ENCODE data around the gene UBAP1.
"Not testable (repeated sequence)": the region's sequence is repeated elsewhere in the genome, so short reads cannot be mapped to it uniquely, and the experiment has no call there.

The UBAP1 gene

GRCh38 chr9:34240006-34240405 is 61.2 kb downstream of the UBAP1 start:
- TF ChIP-seq MAX (IDR thresholded peaks at IDR 0.05; ENCODE audit: low read depth, low read length) (no peak), MYC (IDR thresholded peaks at IDR 0.05; ENCODE audit: low read depth, low read length) (no peak), CTCF (IDR thresholded peaks at IDR 0.05; ENCODE audit: low read depth, low read length) (no peak), POLR2A (IDR thresholded peaks at IDR 0.05; ENCODE audit: extremely low read depth, insufficient read length) (no peak)
- H3K4me3 ChIP-seq (ENCODE audit: low read depth, low read length): no peak overlapping the region
- DNase-seq (ENCODE audit: low read depth): no peak

- H3K4me3 ChIP-seq (ENCODE audit: low read depth, low read length): no peak overlapping the region
- DNase-seq (ENCODE audit: low read depth): no peak
- TF ChIP-seq MAX (IDR thresholded peaks at IDR 0.05; ENCODE audit: low read depth, low read length): no peak
Observed at GRCh38 chr9:34242830-34243229, 64.0 kb downstream of the UBAP1 start.

GRCh38 chr9:34245212-34245611 is 66.4 kb downstream of the UBAP1 start:
- not testable (repeated sequence) for DNase-seq (ENCODE audit: low read depth); H3K4me3 ChIP-seq (ENCODE audit: low read depth, low read length)

GRCh38 chr9:34246453-34246852 is 67.6 kb downstream of the UBAP1 start:
- no peak for TF ChIP-seq POLR2A (IDR thresholded peaks at IDR 0.05; ENCODE audit: extremely low read depth, insufficient read length)
- DNase-seq (ENCODE audit: low read depth): peak; percentile 32
- no peak overlapping the region for H3K4me3 ChIP-seq (ENCODE audit: low read depth, low read length)

GRCh38 chr9:34247782-34248181 is 68.9 kb downstream of the UBAP1 start:
- H3K4me3 ChIP-seq (ENCODE audit: low read depth, low read length); DNase-seq (ENCODE audit: low read depth): not testable (repeated sequence)

- no peak overlapping the region for H3K4me3 ChIP-seq (ENCODE audit: low read depth, low read length)
- TF ChIP-seq MYC (IDR thresholded peaks at IDR 0.05; ENCODE audit: low read depth, low read length) (no peak), MAX (IDR thresholded peaks at IDR 0.05; ENCODE audit: low read depth, low read length) (no peak), CTCF (IDR thresholded peaks at IDR 0.05; ENCODE audit: low read depth, low read length) (no peak), POLR2A (IDR thresholded peaks at IDR 0.05; ENCODE audit: extremely low read depth, insufficient read length) (no peak)
- DNase-seq (ENCODE audit: low read depth): no peak
Observed at GRCh38 chr9:34249274-34249673, 70.4 kb downstream of the UBAP1 start.

- TF ChIP-seq CTCF (IDR thresholded peaks at IDR 0.05; ENCODE audit: low read depth, low read length): no peak
- TF ChIP-seq MYC (IDR thresholded peaks at IDR 0.05; ENCODE audit: low read depth, low read length): no peak
- no peak for TF ChIP-seq POLR2A (IDR thresholded peaks at IDR 0.05; ENCODE audit: extremely low read depth, insufficient read length)
- no peak for DNase-seq (ENCODE audit: low read depth)
- no peak overlapping the region for H3K4me3 ChIP-seq (ENCODE audit: low read depth, low read length)
Observed at GRCh38 chr9:34250721-34251120, 71.9 kb downstream of the UBAP1 start.

- DNase-seq (ENCODE audit: low read depth): no peak
- TF ChIP-seq CTCF (IDR thresholded peaks at IDR 0.05; ENCODE audit: low read depth, low read length): no peak
- no peak for TF ChIP-seq MAX (IDR thresholded peaks at IDR 0.05; ENCODE audit: low read depth, low read length)
Observed at GRCh38 chr9:34252016-34252415, 73.2 kb downstream of the UBAP1 start.

More at GRCh38 chr9:34252016-34252415, 73.2 kb downstream of the UBAP1 start:
- no peak overlapping the region for H3K4me3 ChIP-seq (ENCODE audit: low read depth, low read length)
